Epithelial cell of proximal tubule (primary cell): Measurements from ENCODE around the gene RAVER1. TPM values are rescaled to one million over a fixed set of nuclear protein-coding genes. Genes with fewer than 3 reads are reported as not detected.
A peak's percentile ranks its signal among the peaks of the same experiment; 100 is the strongest.

ENCODE experiments used
- DNase-seq: peaks from one replicate; pipeline ENCODE4 v3.0.0-alpha.2; 2011; ENCODE audit warnings: low read depth
- H3K4me3 ChIP-seq: 2 replicates; pipeline ENCODE4 v1.5.1; 2011; ENCODE audit warnings: low read depth, mild to moderate bottlenecking, low read length
- CTCF ChIP-seq: conservative IDR thresholded peaks from 2 replicates; pipeline ENCODE4 v1.5.1; 2012; ENCODE audit warnings: low read depth, mild to moderate bottlenecking, low read length
- total RNA-seq: library from RNA; depleted of rRNA; stranded (reverse); fragments of >200 nt; gene quantifications from 2 replicates; pipeline ENCODE4 v1.2.3, GENCODE V29; 2015

The RAVER1 gene
- total RNA-seq, 1 donor from 2014 or later: 29.5 TPM

GRCh38 chr19:10270180-10270615, 63.1 kb downstream of the RAVER1 start:
- H3K4me3 ChIP-seq: peak overlapping the region; percentile 70
- no peak for DNase-seq
- no peak for TF ChIP-seq CTCF

GRCh38 chr19:10269333-10270179, 63.8 kb downstream of the RAVER1 start:
- peak; percentile 88 for TF ChIP-seq CTCF
- peak overlapping the region; percentile 70 for H3K4me3 ChIP-seq
- DNase-seq: no peak

GRCh38 chr19:10268071-10268470, 65.3 kb downstream of the RAVER1 start:
- TF ChIP-seq CTCF: no peak
- H3K4me3 ChIP-seq: no peak overlapping the region
- DNase-seq: no peak

- H3K4me3 ChIP-seq: no peak overlapping the region
- DNase-seq: no peak
- TF ChIP-seq CTCF: no peak
These were observed 66.6 kb downstream of the RAVER1 start for GRCh38 chr19:10266706-10267105.

Other genes starting within 250 kb of the RAVER1 start
- gene SHFL, start 247.2 kb downstream of the RAVER1 start, total RNA-seq: 10.3 and 28.7 TPM in 2 replicates
- gene ANGPTL6, start 230.9 kb downstream of the RAVER1 start, total RNA-seq: 0.22 and 0.23 TPM in 2 replicates
- 38.1 and 59.6 TPM in 2 replicates for gene PPAN, start 227.2 kb downstream of the RAVER1 start, total RNA-seq
- gene P2RY11, start 221.8 kb downstream of the RAVER1 start, total RNA-seq: 2.0 and 4.5 TPM in 2 replicates
- 229 and 283 TPM in 2 replicates for gene EIF3G, start 213.6 kb downstream of the RAVER1 start, total RNA-seq
- 154 and 198 TPM in 2 replicates for gene DNMT1, start 138.6 kb downstream of the RAVER1 start, total RNA-seq
- gene S1PR2, start 102.2 kb downstream of the RAVER1 start, total RNA-seq: 2.5 and 3.0 TPM in 2 replicates
- 104 and 156 TPM in 2 replicates for gene MRPL4, start 81.3 kb downstream of the RAVER1 start, total RNA-seq
- 17.1 and 36.3 TPM in 2 replicates for gene ICAM1, start 62.4 kb downstream of the RAVER1 start, total RNA-seq
- gene ICAM4, start 46.6 kb downstream of the RAVER1 start, total RNA-seq: not detected in 2 replicates
- 0.14 TPM in 1 of 2 replicates, not detected in the other for gene ICAM5, start 43.6 kb downstream of the RAVER1 start, total RNA-seq
- 0.35 and 2.4 TPM in 2 replicates for gene ZGLP1, start 23.7 kb downstream of the RAVER1 start, total RNA-seq
- 48.2 and 57.6 TPM in 2 replicates for gene FDX2, start 17.5 kb downstream of the RAVER1 start, total RNA-seq
- 3.4 and 3.8 TPM in 2 replicates for gene ICAM3, start 6.1 kb upstream of the RAVER1 start, total RNA-seq
- gene TYK2, start 47.0 kb upstream of the RAVER1 start, total RNA-seq: 95.4 and 103 TPM in 2 replicates
- gene CDC37, start 70.0 kb upstream of the RAVER1 start, total RNA-seq: 155 and 262 TPM in 2 replicates
- gene PDE4A, start 87.0 kb upstream of the RAVER1 start, total RNA-seq: 0.40 and 2.0 TPM in 2 replicates
- 41.2 and 76.0 TPM in 2 replicates for gene KEAP1, start 169.8 kb upstream of the RAVER1 start, total RNA-seq
- not detected in 2 replicates for gene S1PR5, start 183.9 kb upstream of the RAVER1 start, total RNA-seq
- gene ATG4D, start 210.4 kb upstream of the RAVER1 start, total RNA-seq: 31.4 and 35.9 TPM in 2 replicates
- 16.7 and 18.2 TPM in 2 replicates for gene KRI1, start 232.5 kb upstream of the RAVER1 start, total RNA-seq
- 5.1 and 17.1 TPM in 2 replicates for gene CDKN2D, start 235.4 kb upstream of the RAVER1 start, total RNA-seq